ENCODE measurements around the gene COPS7A.
"Not testable (repeated sequence)": the region's sequence is repeated elsewhere in the genome, so short reads cannot be mapped to it uniquely, and the experiment has no call there.

COPS7A gene

GRCh38 chr12:6736754-6737153 lies 12.9 kb downstream of the COPS7A start:
- H4K20me1 ChIP-seq = peaks cover 0 to 6% (median 0%) of the 10 kb centered on the region in 11 experiments; a peak in 1 of 22 replicates
- no peak overlapping the region for H3K4me3 ChIP-seq
- H3K27ac ChIP-seq = no peak overlapping the region
- no peaks in the 10 kb centered on the region for H3K9me3 ChIP-seq (replicated peaks in 1 of 11)
- H3K27me3 ChIP-seq = no peaks in the 10 kb centered on the region
- peaks cover 3 to 38% (median 26%) of the 10 kb centered on the region in 11 experiments; a peak in 19 of 22 replicates for H3K36me3 ChIP-seq
- H3K9ac ChIP-seq = no peak overlapping the region
- TF ChIP-seq Cebpa-rat (IDR thresholded peaks at IDR 0.05) = no peak
- H3K4me2 ChIP-seq = no peak overlapping the region
- peaks cover 0 to 15% (median 10%) of the 10 kb centered on the region in 10 experiments; a peak in 16 of 20 replicates for H3K4me1 ChIP-seq

- H3K4me1 ChIP-seq = peaks cover 16 to 29% (median 23%) of the 10 kb centered on the region in 10 experiments
- not testable (repeated sequence) for H3K27ac ChIP-seq; H3K27me3 ChIP-seq; H3K4me3 ChIP-seq; H3K9ac ChIP-seq; H3K4me2 ChIP-seq; H4K20me1 ChIP-seq; H3K9me3 ChIP-seq (replicated peaks in 1 of 11)
- peaks cover 4 to 12% (median 10%) of the 10 kb centered on the region in 11 experiments for H3K36me3 ChIP-seq
Measured at GRCh38 chr12:6742080-6742479, 18.2 kb downstream of the COPS7A start.

- no peak for TF ChIP-seq Cebpa-rat (IDR thresholded peaks at IDR 0.05)
- H3K27ac ChIP-seq = no peak overlapping the region
- H3K4me2 ChIP-seq = no peak overlapping the region
- peaks cover 0 to under 1% (median 0%) of the 10 kb centered on the region in 11 experiments; a peak in 1 of 22 replicates for H4K20me1 ChIP-seq
- H3K9ac ChIP-seq = no peak overlapping the region
- no peak overlapping the region for H3K4me3 ChIP-seq
- H3K9me3 ChIP-seq (replicated peaks in 1 of 11) = no peaks in the 10 kb centered on the region
- H3K4me1 ChIP-seq = peaks cover 16 to 34% (median 25%) of the 10 kb centered on the region in 10 experiments
- H3K27me3 ChIP-seq = no peaks in the 10 kb centered on the region
- peaks cover 11 to 19% (median 17%) of the 10 kb centered on the region in 11 experiments for H3K36me3 ChIP-seq
Measured at GRCh38 chr12:6742834-6743233, 19.0 kb downstream of the COPS7A start.

GRCh38 chr12:6743300-6743699 lies 19.5 kb downstream of the COPS7A start:
- H3K27me3 ChIP-seq; H3K9me3 ChIP-seq (replicated peaks in 1 of 11); H3K9ac ChIP-seq; H3K4me2 ChIP-seq; H3K27ac ChIP-seq; H4K20me1 ChIP-seq; H3K4me3 ChIP-seq: not testable (repeated sequence)
- peaks cover 16 to 24% (median 22%) of the 10 kb centered on the region in 11 experiments for H3K36me3 ChIP-seq
- H3K4me1 ChIP-seq = peaks cover 16 to 34% (median 25%) of the 10 kb centered on the region in 10 experiments

- Histone ChIP-seq H3K27me3 (no peaks in the 10 kb centered on the region), H3K27ac (peak overlapping the region; percentile 54 to 84 (median 74); a peak in 21 of 22 replicates), H3K4me1 (peaks cover 17 to 44% (median 31%) of the 10 kb centered on the region in 10 experiments), H3K4me3 (no peak overlapping the region), H3K9me3 (replicated peaks in 1 of 11) (no peaks in the 10 kb centered on the region), H4K20me1 (peaks cover 0 to 18% (median 0%) of the 10 kb centered on the region in 11 experiments; a peak in 4 of 22 replicates), H3K9ac (peak overlapping the region in 10 of 11 experiments; percentile 31 to 65 (median 53); a peak in 17 of 22 replicates), H3K4me2 (peak overlapping the region; percentile 67 to 86 (median 81)), H3K36me3 (peaks cover 42 to 50% (median 48%) of the 10 kb centered on the region in 11 experiments)
- peak in 1 of 11 experiments; percentile 19; a peak in 2 of 22 replicates for TF ChIP-seq Cebpa-rat (IDR thresholded peaks at IDR 0.05)
Measured at GRCh38 chr12:6745741-6746525, 22.1 kb downstream of the COPS7A start.

- Histone ChIP-seq H3K9ac (no peak overlapping the region; a peak in 1 of 22 replicates), H3K36me3 (peaks cover 53 to 61% (median 59%) of the 10 kb centered on the region in 11 experiments), H3K9me3 (replicated peaks in 1 of 11) (no peaks in the 10 kb centered on the region), H4K20me1 (peaks cover 0 to 31% (median 9%) of the 10 kb centered on the region in 11 experiments; a peak in 12 of 22 replicates), H3K4me2 (peak overlapping the region in 1 of 11 experiments; percentile 3; a peak in 1 of 22 replicates), H3K27ac (peak overlapping the region in 6 of 11 experiments; percentile 37 to 84 (median 80); a peak in 7 of 22 replicates), H3K4me3 (no peak overlapping the region), H3K27me3 (no peaks in the 10 kb centered on the region), H3K4me1 (peaks cover 29 to 57% (median 44%) of the 10 kb centered on the region in 10 experiments)
- no peak for TF ChIP-seq Cebpa-rat (IDR thresholded peaks at IDR 0.05)
Measured at GRCh38 chr12:6747216-6747615, 23.4 kb downstream of the COPS7A start.

- H4K20me1 ChIP-seq = peaks cover 0 to 36% (median 11%) of the 10 kb centered on the region in 11 experiments; a peak in 12 of 22 replicates
Measured at GRCh38 chr12:6748761-6749160, 24.9 kb downstream of the COPS7A start.

GRCh38 chr12:6750506-6750905 lies 26.7 kb downstream of the COPS7A start:
- no peak overlapping the region for H3K4me3 ChIP-seq
- peak overlapping the region in 4 of 11 experiments; percentile 0 to 96 (median 16); a peak in 5 of 22 replicates for H3K9ac ChIP-seq
- no peaks in the 10 kb centered on the region for H3K27me3 ChIP-seq
- H4K20me1 ChIP-seq = peaks cover 0 to 36% (median 11%) of the 10 kb centered on the region in 11 experiments; a peak in 12 of 22 replicates
- TF ChIP-seq Cebpa-rat (IDR thresholded peaks at IDR 0.05) = no peak
- peaks cover 53 to 61% (median 59%) of the 10 kb centered on the region in 11 experiments for H3K36me3 ChIP-seq
- H3K9me3 ChIP-seq (replicated peaks in 1 of 11) = no peaks in the 10 kb centered on the region
- peaks cover 35 to 62% (median 47%) of the 10 kb centered on the region in 10 experiments for H3K4me1 ChIP-seq
- peak overlapping the region in 5 of 11 experiments; percentile 94 to 99 (median 96); a peak in 7 of 22 replicates for H3K4me2 ChIP-seq
- no peak overlapping the region for H3K27ac ChIP-seq

More at GRCh38 chr12:6748761-6749160, 24.9 kb downstream of the COPS7A start:
- H3K4me1 ChIP-seq = peaks cover 32 to 61% (median 47%) of the 10 kb centered on the region in 10 experiments
- H3K4me3 ChIP-seq = no peak overlapping the region
- no peaks in the 10 kb centered on the region for H3K27me3 ChIP-seq
- H3K36me3 ChIP-seq = peaks cover 53 to 61% (median 59%) of the 10 kb centered on the region in 11 experiments
- TF ChIP-seq Cebpa-rat (IDR thresholded peaks at IDR 0.05) = no peak
- no peak overlapping the region for H3K4me2 ChIP-seq
- no peak overlapping the region for H3K9ac ChIP-seq
- no peaks in the 10 kb centered on the region for H3K9me3 ChIP-seq (replicated peaks in 1 of 11)
- no peak overlapping the region for H3K27ac ChIP-seq

- peaks cover 51 to 53% (median 52%) of the 10 kb centered on the region in 11 experiments for H3K36me3 ChIP-seq
- H3K4me3 ChIP-seq = peak overlapping the region; percentile 82 to 93 (median 88)
Measured at GRCh38 chr12:6751767-6752166, 27.9 kb downstream of the COPS7A start.

More at GRCh38 chr12:6751767-6752166, 27.9 kb downstream of the COPS7A start:
- no peak for TF ChIP-seq Cebpa-rat (IDR thresholded peaks at IDR 0.05)
- peak overlapping the region; percentile 92 to 97 (median 94) for H3K9ac ChIP-seq
- H3K27ac ChIP-seq = peak overlapping the region in 1 of 11 experiments; percentile 94; a peak in 1 of 22 replicates
- H3K4me2 ChIP-seq = peak overlapping the region; percentile 84 to 99 (median 95)
- peaks cover 25 to 53% (median 37%) of the 10 kb centered on the region in 10 experiments for H3K4me1 ChIP-seq
- peaks cover 0 to 36% (median 11%) of the 10 kb centered on the region in 11 experiments; a peak in 12 of 22 replicates for H4K20me1 ChIP-seq
- H3K9me3 ChIP-seq (replicated peaks in 1 of 11) = no peaks in the 10 kb centered on the region
- H3K27me3 ChIP-seq = no peaks in the 10 kb centered on the region; a peak in 1 of 22 replicates

All from BLaER1 treated with 17β-estradiol and CSF1 and Interleukin-3, amounts not matched to agents 10 nM and 100 nM (cell line).